ENCODE measurements around the gene GGN. TPM values are rescaled to one million over a fixed set of nuclear protein-coding genes. Genes with fewer than 3 reads are reported as not detected.

The GGN gene
- total and polyA plus RNA-seq, 9 of the 15 experiments (the other 6 are each of a cell fraction or from before 2014, with no cell fraction given), result 0.15 to 0.33 TPM; not detected in 7

- no peak for TF ChIP-seq CREB3 (tag; conservative IDR thresholded peaks at IDR 0.05; ENCODE audit: low read depth)
- no peak for TF ChIP-seq ZNF780A (CRISPR knock-in tag; IDR thresholded peaks at IDR 0.05)
- no peak for TF ChIP-seq ZBTB40 (IDR thresholded peaks at IDR 0.05)
- no peak for TF ChIP-seq ZBTB40 (CRISPR knock-in tag; IDR thresholded peaks at IDR 0.05)
- no peak for TF ChIP-seq TEAD2 (tag; IDR thresholded peaks at IDR 0.05)
- no peak for TF ChIP-seq HSF4 (CRISPR knock-in tag; IDR thresholded peaks at IDR 0.05; ENCODE audit: borderline replicate concordance)
- TF ChIP-seq CHD4 (IDR thresholded peaks at IDR 0.05; ENCODE audit: insufficient read depth, insufficient replicate concordance, low read depth, low read length, poor library complexity, severe bottlenecking), result no peak
- TF ChIP-seq EHMT2 (IDR thresholded peaks at IDR 0.05), result no peak
- no peak for TF ChIP-seq STAT6 (CRISPR knock-in tag; IDR thresholded peaks at IDR 0.05)
- TF ChIP-seq ZEB2 (IDR thresholded peaks at IDR 0.05), result no peak
- TF ChIP-seq ZZZ3 (IDR thresholded peaks at IDR 0.05), result no peak
- TF ChIP-seq ZFPM2 (CRISPR knock-in tag; IDR thresholded peaks at IDR 0.05), result no peak
- no peak for TF ChIP-seq ZNF830 (CRISPR knock-in tag; IDR thresholded peaks at IDR 0.05)
Observed at GRCh38 chr19:38362076-38362945, 25.5 kb downstream of the GGN start (continued).

Data from K562 (cell line).